ENCODE data around the gene PLAC8L1.

PLAC8L1 gene

DNA sequence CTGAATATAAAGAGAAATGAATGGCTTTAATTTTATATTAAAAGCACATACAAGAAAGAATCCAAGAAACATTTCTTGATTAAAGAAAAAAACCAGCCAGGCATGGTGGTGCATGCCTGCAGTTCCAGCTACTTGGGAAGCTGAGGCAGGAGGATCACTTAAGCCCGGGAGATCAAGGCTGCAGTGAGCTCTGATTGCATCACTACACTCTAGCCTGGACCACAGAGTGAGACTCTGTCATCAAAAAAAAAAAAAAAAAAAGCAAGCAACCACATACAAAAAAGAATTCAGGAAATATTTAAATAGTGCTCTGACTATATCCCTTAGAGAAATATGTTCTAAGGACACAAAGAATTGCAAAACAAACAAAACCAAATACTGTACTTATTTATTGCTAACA is 2.5 kb upstream of the PLAC8L1 start:
- Histone ChIP-seq H3K4me1 (peaks cover 7% of the 10 kb centered on the region), H3K4me3 (ENCODE audit: low read depth, low read length) (no peak overlapping the region), H3K9me3 (no peaks in the 10 kb centered on the region), H3K27me3 (no peaks in the 10 kb centered on the region), H3K36me3 (peaks cover 16% of the 10 kb centered on the region)
- no peak for DNase-seq
- TF ChIP-seq, protein P1, sequence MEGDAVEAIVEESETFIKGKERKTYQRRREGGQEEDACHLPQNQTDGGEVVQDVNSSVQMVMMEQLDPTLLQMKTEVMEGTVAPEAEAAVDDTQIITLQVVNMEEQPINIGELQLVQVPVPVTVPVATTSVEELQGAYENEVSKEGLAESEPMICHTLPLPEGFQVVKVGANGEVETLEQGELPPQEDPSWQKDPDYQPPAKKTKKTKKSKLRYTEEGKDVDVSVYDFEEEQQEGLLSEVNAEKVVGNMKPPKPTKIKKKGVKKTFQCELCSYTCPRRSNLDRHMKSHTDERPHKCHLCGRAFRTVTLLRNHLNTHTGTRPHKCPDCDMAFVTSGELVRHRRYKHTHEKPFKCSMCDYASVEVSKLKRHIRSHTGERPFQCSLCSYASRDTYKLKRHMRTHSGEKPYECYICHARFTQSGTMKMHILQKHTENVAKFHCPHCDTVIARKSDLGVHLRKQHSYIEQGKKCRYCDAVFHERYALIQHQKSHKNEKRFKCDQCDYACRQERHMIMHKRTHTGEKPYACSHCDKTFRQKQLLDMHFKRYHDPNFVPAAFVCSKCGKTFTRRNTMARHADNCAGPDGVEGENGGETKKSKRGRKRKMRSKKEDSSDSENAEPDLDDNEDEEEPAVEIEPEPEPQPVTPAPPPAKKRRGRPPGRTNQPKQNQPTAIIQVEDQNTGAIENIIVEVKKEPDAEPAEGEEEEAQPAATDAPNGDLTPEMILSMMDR (IDR thresholded peaks at IDR 0.05; ENCODE audit: low read depth, low read length) = no peak

DNA sequence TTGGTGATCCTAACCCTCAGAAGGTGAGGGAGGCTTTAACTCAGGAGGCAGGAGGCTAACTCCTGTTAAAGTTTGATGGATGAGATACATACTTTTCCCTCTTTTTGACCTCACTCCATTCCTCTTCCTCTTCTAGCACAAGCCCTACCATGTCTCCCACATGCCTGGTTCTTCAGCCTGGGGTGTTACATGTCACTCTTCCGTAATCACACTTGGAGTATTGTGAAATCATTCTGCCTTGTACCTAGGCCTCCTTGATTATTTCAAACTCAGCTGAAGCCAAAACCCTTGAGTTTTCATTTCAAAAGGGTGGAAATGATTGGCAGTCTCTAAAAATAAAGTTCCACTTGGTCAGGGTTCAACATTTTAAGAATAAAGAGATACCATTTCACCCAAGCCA is 1.8 kb downstream of the PLAC8L1 start:
- no peak overlapping the region for H3K4me3 ChIP-seq (ENCODE audit: low read depth, low read length)
- no peaks in the 10 kb centered on the region for H3K9me3 ChIP-seq
- no peaks in the 10 kb centered on the region for H3K27me3 ChIP-seq
- H3K4me1 ChIP-seq = no peaks in the 10 kb centered on the region
- TF ChIP-seq, protein P1 (IDR thresholded peaks at IDR 0.05; ENCODE audit: low read depth, low read length) = no peak
- no peak for DNase-seq
- H3K36me3 ChIP-seq = peaks cover 7% of the 10 kb centered on the region

DNA sequence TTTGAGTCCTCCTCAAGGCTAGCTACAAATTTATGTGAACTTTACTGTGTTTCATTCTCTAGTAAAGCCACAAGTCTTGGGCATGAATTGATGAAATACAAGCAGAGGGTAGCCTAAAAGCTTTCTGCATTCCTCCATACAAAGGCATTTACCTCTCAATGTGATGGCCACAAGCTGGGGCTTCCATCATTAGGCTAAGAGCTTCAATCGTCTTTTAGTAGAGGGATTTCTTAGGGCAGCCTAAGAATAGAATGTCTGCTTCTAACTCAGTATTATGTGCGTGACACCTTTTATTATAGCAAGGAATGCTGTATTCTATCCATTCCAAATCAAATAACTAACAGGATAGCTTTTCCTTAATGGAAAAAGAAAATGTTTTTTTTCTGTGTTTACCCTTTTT is 3.7 kb downstream of the PLAC8L1 start:
- Histone ChIP-seq H3K4me3 (ENCODE audit: low read depth, low read length) (no peak overlapping the region), H3K9me3 (no peaks in the 10 kb centered on the region), H3K4me1 (no peaks in the 10 kb centered on the region), H3K27me3 (no peaks in the 10 kb centered on the region), H3K36me3 (peaks cover 7% of the 10 kb centered on the region)
- no peak for DNase-seq
- TF ChIP-seq, protein P1 (IDR thresholded peaks at IDR 0.05; ENCODE audit: low read depth, low read length) = no peak

DNA sequence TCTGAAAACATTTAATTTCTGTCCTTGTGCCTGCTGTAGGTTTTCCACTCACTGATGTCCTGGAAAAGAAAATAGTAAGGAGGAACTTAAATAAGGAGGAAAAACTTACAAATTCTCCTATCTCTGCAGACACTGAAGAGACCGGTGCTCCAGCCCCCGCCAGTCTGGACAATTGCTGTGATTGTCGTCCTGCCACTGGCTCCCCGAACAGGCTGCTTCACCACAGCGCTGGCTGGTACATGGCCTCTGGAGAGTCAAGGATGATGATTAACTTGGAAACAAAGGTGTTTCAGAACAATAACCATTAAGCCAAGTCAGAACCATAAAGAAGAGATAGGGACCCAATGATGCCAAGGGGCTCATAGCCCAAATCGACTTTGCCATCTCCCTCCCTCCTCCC is 7.3 kb downstream of the PLAC8L1 start:
- H3K27me3 ChIP-seq = no peaks in the 10 kb centered on the region
- DNase-seq = no peak
- no peaks in the 10 kb centered on the region for H3K36me3 ChIP-seq
- TF ChIP-seq, protein P1 (IDR thresholded peaks at IDR 0.05; ENCODE audit: low read depth, low read length) = no peak
- no peaks in the 10 kb centered on the region for H3K4me1 ChIP-seq
- H3K9me3 ChIP-seq = no peaks in the 10 kb centered on the region
- H3K4me3 ChIP-seq (ENCODE audit: low read depth, low read length) = no peak overlapping the region

DNA sequence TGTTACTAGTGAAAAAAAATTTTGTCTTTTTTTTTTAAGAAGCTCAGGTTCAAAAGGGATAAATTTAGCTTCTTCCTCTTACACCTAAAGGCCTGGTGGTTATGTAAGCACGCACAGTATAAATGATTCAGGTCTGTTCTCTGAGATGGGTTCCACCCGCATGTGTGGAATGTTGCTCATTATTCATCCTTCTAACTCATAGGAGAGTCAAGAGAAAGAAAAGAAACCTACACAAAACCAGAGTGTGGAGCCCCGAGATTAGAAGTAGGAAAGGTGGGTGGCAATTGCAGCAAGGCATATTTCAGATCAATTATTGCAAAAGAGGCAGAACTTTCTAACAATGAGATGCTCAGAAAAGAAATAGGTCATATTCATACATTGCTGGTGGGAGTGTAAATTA is 13.5 kb downstream of the PLAC8L1 start:
- DNase-seq = no peak
- Histone ChIP-seq H3K4me3 (ENCODE audit: low read depth, low read length) (no peak overlapping the region), H3K36me3 (no peaks in the 10 kb centered on the region), H3K27me3 (no peaks in the 10 kb centered on the region), H3K4me1 (no peaks in the 10 kb centered on the region), H3K9me3 (no peaks in the 10 kb centered on the region)
- TF ChIP-seq, protein P1 (IDR thresholded peaks at IDR 0.05; ENCODE audit: low read depth, low read length) = no peak

DNA sequence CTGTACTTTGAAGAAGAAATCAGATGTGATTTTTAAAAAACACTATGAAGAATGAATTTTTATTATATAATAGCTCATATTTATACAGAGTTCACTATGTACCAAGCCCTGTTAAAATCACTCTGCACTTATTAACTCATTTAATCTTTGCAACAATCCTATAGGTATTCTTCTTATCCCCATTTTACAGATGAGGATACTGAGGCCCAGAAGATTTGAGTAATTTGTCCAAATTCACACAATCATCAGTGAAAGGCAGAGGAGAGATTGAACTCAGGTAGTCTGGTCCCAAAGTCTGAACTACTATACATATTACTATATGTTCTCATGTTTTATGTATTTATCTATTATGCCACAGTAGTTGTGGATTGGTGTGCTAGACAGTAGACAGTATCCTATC is 16.1 kb downstream of the PLAC8L1 start:
- DNase-seq = no peak
- H3K27me3 ChIP-seq = 0 out of 2 replicates have a peak, but pooled peaks cover 2% of the 10 kb centered on the region
- H3K9me3 ChIP-seq = no peaks in the 10 kb centered on the region
- TF ChIP-seq, protein P1 (IDR thresholded peaks at IDR 0.05; ENCODE audit: low read depth, low read length) = no peak
- H3K36me3 ChIP-seq = no peaks in the 10 kb centered on the region
- no peaks in the 10 kb centered on the region for H3K4me1 ChIP-seq
- H3K4me3 ChIP-seq (ENCODE audit: low read depth, low read length) = no peak overlapping the region

Data from BE2C (cell line).